GM19468 (cell line): ENCODE results near the gene SIL1.

Experiments
- ATAC-seq: cut with Tn5 transposase; IDR thresholded peaks from one replicate; pipeline ENCODE4 v1.9.1; 2021; ENCODE audit warnings: mild to moderate bottlenecking, moderate library complexity, moderate number of reproducible peaks; ENCODE audit not compliant: unreplicated experiment; ENCODE audit errors: extremely low read depth

The SIL1 gene

DNA sequence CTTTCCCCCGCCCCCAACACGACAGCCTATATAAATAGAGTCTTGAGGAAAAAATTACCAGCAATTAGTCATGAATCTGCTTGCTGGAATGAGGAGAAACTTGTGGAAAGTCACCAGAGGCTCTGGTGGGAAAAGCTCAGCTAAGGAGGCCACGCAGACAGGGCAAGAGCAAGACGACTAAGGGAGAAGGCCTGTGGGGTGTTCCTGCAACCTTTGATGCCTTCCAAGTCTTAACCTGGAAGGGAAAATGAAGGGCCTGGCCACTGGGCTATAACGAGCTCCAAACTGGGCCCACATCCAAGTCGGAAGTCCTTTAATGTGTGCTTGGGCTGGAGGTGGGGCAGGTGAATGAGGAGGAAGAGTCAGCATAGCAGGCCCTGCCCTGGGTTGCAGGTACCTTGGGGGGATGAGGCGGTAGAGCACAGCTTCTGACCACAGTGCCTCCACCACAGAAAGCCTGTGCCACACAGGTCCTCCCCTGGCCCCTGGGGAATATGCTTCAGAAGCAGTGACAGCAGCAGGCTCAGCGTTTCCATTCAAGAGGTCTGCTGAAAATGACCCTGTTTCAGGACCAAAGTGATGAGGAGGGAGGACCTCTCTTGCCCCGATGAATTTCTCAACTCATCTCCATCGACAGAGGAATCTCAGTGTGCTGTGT lies 230.2 kb downstream of the SIL1 start:
- no peak for ATAC-seq

DNA sequence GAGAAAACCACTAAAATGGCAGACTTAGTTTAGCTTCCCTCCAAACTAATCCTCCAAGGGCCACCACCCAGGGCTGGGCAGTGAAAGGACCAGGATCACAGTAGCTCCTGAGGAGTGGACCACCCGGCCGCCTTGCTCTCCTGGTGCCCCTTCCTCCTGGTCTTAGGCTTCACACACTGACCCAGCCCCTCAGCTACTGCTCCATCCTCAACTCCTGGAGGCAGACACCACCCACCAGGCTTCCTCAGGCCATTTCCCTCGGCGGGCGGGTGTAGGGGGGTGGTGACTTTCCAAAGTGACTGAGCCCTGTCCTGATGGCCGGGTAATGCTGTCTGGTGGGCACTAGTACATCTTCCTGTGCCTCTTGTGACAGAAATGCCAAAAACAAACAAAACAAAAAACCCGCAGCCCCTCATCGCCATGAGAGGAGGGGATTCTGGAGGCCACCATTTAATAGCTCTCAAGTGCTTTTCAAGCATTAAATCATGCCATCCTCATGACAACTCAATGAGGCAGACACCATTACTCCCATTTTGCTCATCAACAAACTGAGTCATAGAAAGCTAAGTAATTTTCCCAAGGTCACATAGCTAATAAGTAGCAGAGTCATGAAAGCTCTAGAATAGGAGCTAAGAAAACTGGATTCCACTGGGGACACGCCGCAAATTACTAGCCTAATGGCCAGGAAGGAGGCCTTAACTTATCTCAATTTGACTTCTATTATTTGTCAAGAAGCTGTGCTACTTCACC lies 231.8 kb downstream of the SIL1 start:
- ATAC-seq: no peak

- no peak for ATAC-seq
Observed at GRCh38 chr5:138965626-138966025, 232.5 kb downstream of the SIL1 start.

DNA sequence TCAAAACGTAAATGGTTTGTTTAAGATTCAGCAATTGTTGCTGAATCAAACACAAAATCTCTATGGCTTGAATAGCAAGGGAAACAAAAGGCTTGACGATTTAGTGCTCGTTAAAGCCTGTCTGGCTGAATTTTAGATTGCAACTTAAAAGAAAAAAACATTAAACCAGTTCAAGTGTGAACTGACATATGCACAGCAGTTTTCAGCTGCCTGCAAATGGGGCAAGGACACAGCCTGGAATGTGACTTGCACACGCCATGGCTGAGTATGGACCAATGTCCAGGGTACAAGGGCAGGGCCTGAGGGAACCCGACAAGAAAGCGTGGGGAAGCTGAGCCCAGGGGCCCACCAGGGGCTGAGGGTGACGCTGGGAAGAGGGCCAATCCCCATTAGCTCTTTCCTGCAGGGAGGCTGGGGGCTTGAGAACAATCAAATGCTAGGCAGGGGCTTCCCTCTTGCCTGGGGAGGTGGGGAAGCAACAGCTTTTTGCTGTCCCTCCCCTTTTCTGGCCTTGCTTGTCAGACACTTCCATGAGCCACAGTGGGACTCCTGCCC lies 233.4 kb downstream of the SIL1 start:
- no peak for ATAC-seq

- ATAC-seq: no peak
Observed at GRCh38 chr5:138963763-138964371, 234.3 kb downstream of the SIL1 start.

DNA sequence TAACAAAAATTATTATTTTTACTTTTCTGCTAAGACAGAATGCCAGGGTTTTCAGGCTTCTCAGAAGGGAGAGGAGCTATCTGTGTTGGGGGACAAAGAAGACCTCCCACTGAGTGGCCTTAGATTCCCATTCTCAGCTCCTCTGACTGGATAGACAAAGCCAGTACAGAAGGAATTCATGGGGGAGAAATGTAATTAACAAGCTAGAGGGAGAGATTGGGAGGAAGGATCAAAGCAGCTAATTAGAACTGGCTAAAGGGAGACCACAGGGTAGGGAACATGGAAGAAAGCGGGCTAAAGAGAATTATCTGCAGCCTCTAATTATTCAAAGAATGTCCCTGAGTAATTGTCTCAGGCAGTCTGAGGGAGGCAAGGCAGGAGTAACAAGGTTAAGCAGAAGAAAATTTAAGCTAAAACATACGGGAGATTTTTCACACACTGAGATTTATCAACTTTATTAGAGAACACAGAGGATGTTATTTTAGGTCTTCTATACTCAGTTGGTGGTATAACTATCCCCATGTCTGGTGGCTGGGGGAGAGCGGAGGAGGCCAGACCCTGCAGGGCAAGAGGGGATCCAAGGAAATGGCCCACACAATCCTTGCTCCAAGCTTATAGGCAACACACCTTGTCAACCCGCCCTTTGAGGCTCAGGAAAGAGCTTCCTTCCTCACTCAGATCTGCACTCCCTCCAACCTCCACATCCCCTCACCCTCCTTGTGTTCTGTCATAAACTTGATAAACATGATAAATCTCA lies 235.4 kb downstream of the SIL1 start:
- no peak for ATAC-seq

DNA sequence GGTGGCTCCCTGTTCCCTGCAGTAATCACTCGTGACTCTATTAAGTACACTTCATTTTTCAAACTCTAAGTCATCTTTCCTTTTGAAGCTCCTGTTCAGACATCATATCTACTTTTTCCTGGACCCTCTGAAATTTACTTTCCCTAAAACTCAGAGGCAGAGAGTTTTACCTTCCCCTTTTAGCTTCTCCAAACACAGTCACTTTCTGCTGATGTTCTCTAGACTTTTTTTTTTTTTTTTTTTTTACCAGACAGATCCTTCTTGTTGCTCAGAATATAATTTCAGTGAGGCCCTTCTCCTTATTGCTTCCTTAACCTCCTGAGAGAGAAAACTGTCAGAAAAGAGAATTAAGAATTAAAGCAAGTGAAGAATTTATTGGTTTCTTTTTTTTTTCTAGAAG lies 236.4 kb downstream of the SIL1 start:
- no peak for ATAC-seq

DNA sequence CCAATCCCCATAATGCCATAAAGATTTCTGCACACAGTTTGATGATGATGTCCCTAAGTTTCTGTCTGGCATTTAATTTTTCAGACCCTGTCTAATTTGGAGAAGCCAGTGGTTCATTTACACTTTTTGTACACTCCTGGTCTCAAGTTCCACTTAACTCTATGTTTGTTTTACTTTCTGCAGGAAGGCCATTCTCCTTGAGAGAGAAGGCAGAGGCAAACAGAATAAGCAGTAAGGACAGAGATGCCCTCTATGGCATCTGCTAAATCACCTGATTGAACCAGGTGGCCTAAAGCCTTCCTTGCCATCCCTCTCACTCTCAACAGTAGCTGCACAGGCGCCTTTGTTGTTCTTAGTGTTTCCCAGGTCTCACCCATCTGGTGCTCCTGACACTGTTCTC lies 236.9 kb downstream of the SIL1 start:
- ATAC-seq: no peak

DNA sequence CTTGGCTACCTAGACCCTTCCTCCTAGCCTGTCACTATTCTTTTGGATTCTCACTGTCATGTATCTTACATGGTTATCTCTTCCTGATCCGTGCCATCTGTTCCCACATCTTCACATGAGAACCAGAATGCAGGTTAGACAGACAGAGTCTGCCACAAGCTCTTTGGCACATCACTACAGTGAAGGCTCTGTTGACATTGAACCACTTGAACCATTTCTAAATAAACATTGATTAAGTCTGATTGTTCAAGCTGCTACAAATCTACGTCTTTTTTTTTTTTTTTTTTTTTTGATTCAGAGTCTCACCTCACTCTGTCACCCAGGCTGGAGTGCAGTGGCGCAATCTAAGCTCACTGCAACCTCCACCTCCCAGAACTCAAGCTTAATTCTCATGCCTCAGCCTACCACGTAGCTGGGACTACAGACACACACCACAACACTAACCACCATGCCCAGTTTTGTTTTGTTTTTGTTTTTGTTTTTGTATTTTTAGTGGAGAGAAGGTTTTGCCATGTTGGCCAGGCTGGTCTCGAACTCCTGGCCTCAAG lies 237.9 kb downstream of the SIL1 start:
- no peak for ATAC-seq

- no peak for ATAC-seq
Observed at GRCh38 chr5:138956801-138957200, 241.4 kb downstream of the SIL1 start.

GRCh38 chr5:138955671-138956295 lies 242.4 kb downstream of the SIL1 start:
- no peak for ATAC-seq

- no peak for ATAC-seq
Observed at GRCh38 chr5:138955013-138955660, 243.0 kb downstream of the SIL1 start.

- ATAC-seq: no peak
Observed at GRCh38 chr5:138954257-138955012, 243.7 kb downstream of the SIL1 start.

GRCh38 chr5:138953387-138954256 lies 244.5 kb downstream of the SIL1 start:
- no peak for ATAC-seq

GRCh38 chr5:138952962-138953361 lies 245.2 kb downstream of the SIL1 start:
- no peak for ATAC-seq

- ATAC-seq: no peak
Observed at GRCh38 chr5:138951986-138952735, 246.0 kb downstream of the SIL1 start.
